HCT116 (cell line): ENCODE results near the gene EGR4. TPM values are rescaled to one million over a fixed set of nuclear protein-coding genes. Genes with fewer than 3 reads are reported as not detected.

Experiments used
- ATAC-seq: fragments of 200-7000 bp; cut with Tn5 transposase; 2 replicates; pipeline ENCODE4 v1.9.1; 2020; ENCODE audit warnings: mild to moderate bottlenecking, moderate library complexity
- BruUV-seq: library from RNA; stranded (reverse); fragments of 400-500 nt; replicated peaks from 2 replicates; lab custom pipeline; 2021; lab: Mats Ljungman, UMichigan
- CTCF ChIA-PET: fragments of 300-600 bp; sonication (Branson Sonifier 250); formaldehyde crosslinking; loops from one replicate; lab custom pipeline; 2021; ENCODE audit warnings: antibody characterized with exemption; lab: Charles Lee
- POLR2A ChIA-PET: fragments of 300-600, 350-600 bp; sonication (Branson Sonifier 250); formaldehyde crosslinking; loops from one replicate; lab custom pipeline; 2021; ENCODE audit warnings: antibody characterized with exemption; lab: Charles Lee
- RAD21 ChIA-PET, 2 experiments: fragments of 300-600 bp; sonication (Branson Sonifier 250); formaldehyde crosslinking; loops; one replicate each; lab custom pipeline; 2023; ENCODE audit warnings: low total read pairs in 2 of 2; ENCODE audit not compliant: uncharacterized antibody in 2 of 2, unreplicated experiment in 2 of 2, low non-redundant PET in 1 of 2; lab: Charles Lee
- DNase-seq: peaks from one replicate; pipeline ENCODE4 v3.0.0-alpha.2; 2010; ENCODE audit warnings: low read depth, low spot score
- H2AFZ ChIP-seq: fragments of 200-600 bp; shearing (Covaris generic), sonication (generic); 2 replicates; pipeline ENCODE4 v1.6.1; 2017; ENCODE audit warnings: low read depth, mixed run types, mixed read lengths, antibody characterized with exemption, low read length; ENCODE audit not compliant: poor library complexity, severe bottlenecking
- H3K27ac ChIP-seq: 2 replicates; pipeline ENCODE4 v1.5.1; 2012; ENCODE audit warnings: low read depth, low read length
- H3K27me3 ChIP-seq: fragments of 200-600 bp; sonication (generic); 2 replicates; pipeline ENCODE4 v1.6.1; 2016; ENCODE audit warnings: mixed run types, low read length, mixed read lengths; ENCODE audit not compliant: insufficient read depth
- H3K36me3 ChIP-seq, 2 experiments: fragments of 200-500 bp in 1 of 2; fragments of 200-600 bp in 1 of 2; sonication (Bioruptor generic) in 1 of 2; sonication (generic) in 1 of 2; 2 replicates each; pipeline versions ENCODE4 v1.5.1 to v1.6.1; 2014 to 2016; ENCODE audit warnings: low read length in 2 of 2, inconsistent platforms in 1 of 2, mixed read lengths in 1 of 2, mixed run types in 1 of 2; ENCODE audit not compliant: insufficient read depth in 2 of 2, control insufficient read depth in 1 of 2
- H3K4me1 ChIP-seq, 2 experiments: fragments of 200-600 bp in 1 of 2; sonication (generic) in 1 of 2; 2 replicates each; pipeline versions ENCODE4 v1.5.1 to v1.6.1; 2012 to 2017; ENCODE audit warnings: low read length in 2 of 2, inconsistent platforms in 1 of 2, mild to moderate bottlenecking in 1 of 2, mixed read lengths in 1 of 2, mixed run types in 1 of 2, moderate library complexity in 1 of 2; ENCODE audit not compliant: insufficient read depth in 2 of 2, control insufficient read depth in 1 of 2
- H3K4me2 ChIP-seq: fragments of 200-600 bp; sonication (generic); 2 replicates; pipeline ENCODE4 v1.6.1; 2017; ENCODE audit warnings: mixed run types, low read length, mixed read lengths
- H3K4me3 ChIP-seq, 2 experiments: fragments of 200-600 bp in 1 of 2; sonication (generic) in 1 of 2; replicated peaks in 1 of 2; 2 replicates each; pipeline ENCODE4 v1.5.1; 2011 to 2016; ENCODE audit warnings: low read length in 2 of 2, control low read depth in 1 of 2, low read depth in 1 of 2, mild to moderate bottlenecking in 1 of 2, mixed read lengths in 1 of 2, mixed run types in 1 of 2
- H3K79me2 ChIP-seq: fragments of 200-600 bp; sonication (generic); 2 replicates; pipeline ENCODE4 v1.6.1; 2017; ENCODE audit warnings: mild to moderate bottlenecking, mixed run types, low read length, moderate library complexity, mixed read lengths; ENCODE audit not compliant: insufficient read depth
- H3K9ac ChIP-seq: fragments of 200-600 bp; sonication (generic); 2 replicates; pipeline ENCODE4 v1.6.1; 2016; ENCODE audit warnings: low read length, mixed read lengths
- H3K9me2 ChIP-seq: fragments of 200-600 bp; sonication (generic), shearing (Covaris generic); 2 replicates; pipeline ENCODE4 v1.6.1; 2017; ENCODE audit warnings: mixed run types, mild to moderate bottlenecking, moderate library complexity; ENCODE audit not compliant: insufficient read depth
- H3K9me3 ChIP-seq, 2 experiments: fragments of 200-500 bp in 1 of 2; fragments of 200-600 bp in 1 of 2; sonication (Bioruptor generic) in 1 of 2; sonication (generic) in 1 of 2; 2 replicates each; pipeline ENCODE4 v1.6.1; 2014 to 2017; ENCODE audit warnings: low read length in 2 of 2, mixed read lengths in 2 of 2, inconsistent platforms in 1 of 2, low read depth in 1 of 2, mild to moderate bottlenecking in 1 of 2, mixed run types in 1 of 2, moderate library complexity in 1 of 2; ENCODE audit not compliant: control insufficient read depth in 1 of 2, insufficient read depth in 1 of 2
- H4K20me1 ChIP-seq: fragments of 200-600 bp; sonication (generic), shearing (Covaris generic); 2 replicates; pipeline ENCODE4 v1.6.1; 2017; ENCODE audit warnings: mixed run types, mild to moderate bottlenecking, moderate library complexity; ENCODE audit not compliant: insufficient read depth
- CEBPB ChIP-seq: IDR thresholded peaks from 2 replicates; pipeline ENCODE4 v1.6.1; 2012; ENCODE audit warnings: low read depth
- CTCF ChIP-seq, 3 experiments: fragments of 200-600 bp in 1 of 3; sonication (generic) in 1 of 3; IDR thresholded peaks in 2 of 3; conservative IDR thresholded peaks in 1 of 3; 2 replicates each; pipeline ENCODE4 v1.5.1; 2012 to 2017; ENCODE audit warnings: low read depth in 2 of 3, low read length in 2 of 3, antibody characterized with exemption in 1 of 3, borderline replicate concordance in 1 of 3, control low read depth in 1 of 3, mild to moderate bottlenecking in 1 of 3, mixed read lengths in 1 of 3, mixed run types in 1 of 3, moderate library complexity in 1 of 3; ENCODE audit not compliant: insufficient read depth in 1 of 3
- EGR1 ChIP-seq: IDR thresholded peaks from 2 replicates; pipeline ENCODE4 v1.6.1; 2012; ENCODE audit warnings: low read depth
- EZH2 ChIP-seq: fragments of 200-600 bp; sonication (generic); IDR thresholded peaks from 2 replicates; pipeline ENCODE4 v1.6.1; 2017; ENCODE audit warnings: antibody characterized with exemption, mixed run types
- POLR2A ChIP-seq: IDR thresholded peaks from 2 replicates; pipeline ENCODE4 v1.7.0; 2011; ENCODE audit warnings: borderline replicate concordance; ENCODE audit not compliant: insufficient read depth, insufficient read length; ENCODE audit errors: extremely low read depth
- SIN3A ChIP-seq: IDR thresholded peaks from 2 replicates; pipeline ENCODE4 v1.6.1; 2012; ENCODE audit warnings: low read depth
- SP1 ChIP-seq: IDR thresholded peaks from 2 replicates; pipeline ENCODE4 v1.6.1; 2012; ENCODE audit warnings: low read depth
- ZBTB33 ChIP-seq: IDR thresholded peaks from 2 replicates; pipeline ENCODE4 v1.6.1; 2011; ENCODE audit warnings: mild to moderate bottlenecking, low read length, moderate library complexity; ENCODE audit not compliant: insufficient replicate concordance; ENCODE audit errors: extremely low read depth
- ZFX ChIP-seq: fragments of 450-650 bp; IDR thresholded peaks from 2 replicates; pipeline ENCODE4 v1.6.1; 2017
- ZNF274 ChIP-seq: fragments of 200-500 bp; sonication (Bioruptor generic); IDR thresholded peaks from 2 replicates; pipeline ENCODE4 v1.6.1; 2014; ENCODE audit warnings: mild to moderate bottlenecking, low read depth, low read length, inconsistent platforms
- intact Hi-C: fragments of 100-400 bp; cut with micrococcal nuclease; formaldehyde crosslinking; loops from 2 replicates; pipeline ENCODE4 v1.10.0; 2022
- total RNA-seq: library from RNA; stranded (reverse); gene quantifications from one replicate; pipeline ENCODE4 v1.2.1, GENCODE V29; 2021; ENCODE audit not compliant: unreplicated experiment

EGR4 gene
- total RNA-seq, 1 experiment from 2014 or later: 0.37 TPM

- no peak for ATAC-seq
- Histone ChIP-seq H3K4me2 (no peak overlapping the region), H3K9ac (no peak overlapping the region)
- CTCF ChIA-PET: no interaction called here
- TF ChIP-seq CEBPB (no peak), EGR1 (no peak), SIN3A (no peak), SP1 (no peak), CTCF (IDR thresholded peaks at IDR 0.05 in 2 of 3, conservative IDR thresholded peaks at IDR 0.05 in 1 of 3; ENCODE audit: borderline replicate concordance in 1 of 3, insufficient read depth in 1 of 3, low read depth in 2 of 3, low read length in 2 of 3) (no peak), ZNF274 (no peak), ZBTB33 (no peak), ZFX (no peak), POLR2A (no peak), EZH2 (no peak)
- TF ChIP-seq, all 23 proteins: peak for 0
- Histone ChIP-seq H4K20me1 (no peaks in the 10 kb centered on the region), H3K9me2 (no peaks in the 10 kb centered on the region), H3K27ac (no peak overlapping the region), H3K79me2 (no peaks in the 10 kb centered on the region), H3K27me3 (peaks cover 36% of the 10 kb centered on the region; the same call in 1 of the 2 replicates), H3K4me1 (no peaks in the 10 kb centered on the region), H2AFZ (no peak overlapping the region), H3K9me3 (no peaks in the 10 kb centered on the region), H3K36me3 (no peaks in the 10 kb centered on the region), H3K4me3 (no peak overlapping the region)
- intact Hi-C loops: no loop called here
- no peak for DNase-seq
- no TSS peak for BruUV-seq
- ChIA-PET POLR2A (no interaction called here), RAD21 (no interaction called here)
Observed at GRCh38 chr2:73324126-73324725, 30.9 kb upstream of the EGR4 start.
